Measurements from ENCODE around the gene PRM1. TPM values are rescaled to one million over a fixed set of nuclear protein-coding genes. Genes with fewer than 3 reads are reported as not detected.

Gene PRM1
- total RNA-seq, 1 experiment from 2014 or later, result not detected

- H2BK20ac ChIP-seq (ENCODE audit: low read depth, low read length, poor library complexity, severe bottlenecking), result no peak overlapping the region
- H3K9me3 ChIP-seq (ENCODE audit: control insufficient read depth, low read depth, low read length), result no peaks in the 10 kb centered on the region
- no peaks in the 10 kb centered on the region for H3K27me3 ChIP-seq (ENCODE audit: insufficient read depth, low read length)
- no peak overlapping the region for H3K9ac ChIP-seq (ENCODE audit: extremely low read depth, insufficient read length, low read length)
- no peak overlapping the region for H3K18ac ChIP-seq (ENCODE audit: insufficient read length, low read depth, low read length)
- Mint-ChIP-seq H3K9me3 (peaks cover 0 to 4% of the 10 kb centered on the region in 2 experiments; a peak in 2 of 5 replicates), H3K27me3 (ENCODE audit: low read depth) (no peaks in the 10 kb centered on the region; the same call in 1 of the 2 replicates), H3K4me3 (no peak overlapping the region), H3K27ac (peak overlapping the region in 2 of 3 experiments; percentile 48 to 68; a peak in 3 of 7 replicates), H3K36me3 (ENCODE audit: insufficient read depth in 1 of 3, low read depth in 3 of 3) (peaks cover 4 to 9% (median 6%) of the 10 kb centered on the region in 3 experiments; a peak in 5 of 7 replicates), H3K4me1 (peaks cover 30 to 40% of the 10 kb centered on the region in 2 experiments)
- peaks cover 5% of the 10 kb centered on the region; the same call in 1 of the 2 replicates for H3K4me1 ChIP-seq (ENCODE audit: insufficient read depth, low read length)
- no peak overlapping the region for H3K23ac ChIP-seq (ENCODE audit: insufficient read length, low read depth, low read length)
- no peak overlapping the region for H4K91ac ChIP-seq (ENCODE audit: insufficient read length, low read depth, low read length)
- no CpG with 5 or more reads among the region's 3 CpGs for WGBS (ENCODE audit: extremely low coverage, insufficient read length, low lambda C conversion rate)
- no peak overlapping the region for H3K27ac ChIP-seq (ENCODE audit: insufficient read length, low read depth, low read length)
- peaks cover 1% of the 10 kb centered on the region for H3K23me2 ChIP-seq (ENCODE audit: insufficient read length, low read depth, low read length, poor library complexity, severe bottlenecking)
- no peaks in the 10 kb centered on the region for H4K20me1 ChIP-seq (ENCODE audit: control insufficient read depth, insufficient read depth, insufficient read length)
- no peak for TF ChIP-seq CTCF (conservative IDR thresholded peaks at IDR 0.05)
- H3K14ac ChIP-seq (ENCODE audit: insufficient read depth, low read length), result no peak overlapping the region
- H3K79me2 ChIP-seq (ENCODE audit: insufficient read depth, low read length), result no peaks in the 10 kb centered on the region; the same call in 1 of the 2 replicates
- no peak overlapping the region for H2BK120ac ChIP-seq (ENCODE audit: low read depth, low read length, poor library complexity, severe bottlenecking)
- no peak overlapping the region for H4K8ac ChIP-seq (replicated peaks; ENCODE audit: insufficient read length, low read depth, low read length)
- no peak overlapping the region for H2BK5ac ChIP-seq (ENCODE audit: insufficient read length, low read length)
- H3K4me2 ChIP-seq (ENCODE audit: insufficient read depth, insufficient read length, low read length), result no peak overlapping the region
- H3K4ac ChIP-seq (ENCODE audit: low read depth, low read length), result no peak overlapping the region
- no peak overlapping the region for H3T11ph ChIP-seq (ENCODE audit: low read length)
- no peak overlapping the region for H2BK15ac ChIP-seq (ENCODE audit: low read depth, low read length)
- H4K5ac ChIP-seq (ENCODE audit: insufficient read length, low read depth, low read length), result no peak overlapping the region
- no peak for DNase-seq
- no peak overlapping the region for H2AFZ ChIP-seq (ENCODE audit: low read length)
- H2BK12ac ChIP-seq (ENCODE audit: insufficient read length, low read depth, low read length), result no peak overlapping the region
- H3K56ac ChIP-seq (ENCODE audit: insufficient read length, low read depth, low read length), result no peak overlapping the region
- H2AK5ac ChIP-seq (ENCODE audit: insufficient read length, low read length), result no peak overlapping the region
- H3K79me1 ChIP-seq (ENCODE audit: insufficient read depth, low read depth, low read length, poor library complexity, severe bottlenecking), result no peaks in the 10 kb centered on the region
These were observed 41.7 kb upstream of the PRM1 start for GRCh38 chr16:11322823-11323222.

Data from H9 (cell line).